HG03025 (cell line): ENCODE data around the gene C1QL1.
"Not testable (repeated sequence)": the region's sequence is repeated elsewhere in the genome, so short reads cannot be mapped to it uniquely, and the experiment has no call there.

ENCODE experiments used
- ATAC-seq: cut with Tn5 transposase; IDR thresholded peaks from one replicate; pipeline ENCODE4 v1.9.1; 2021; ENCODE audit warnings: mild to moderate bottlenecking, moderate library complexity; ENCODE audit not compliant: unreplicated experiment, low FRiP score

The C1QL1 gene

GRCh38 chr17:44966348-44967025, 1.6 kb downstream of the C1QL1 start:
- ATAC-seq = no peak

- ATAC-seq = no peak
These were observed 2.4 kb downstream of the C1QL1 start for GRCh38 chr17:44965481-44966234.

DNA sequence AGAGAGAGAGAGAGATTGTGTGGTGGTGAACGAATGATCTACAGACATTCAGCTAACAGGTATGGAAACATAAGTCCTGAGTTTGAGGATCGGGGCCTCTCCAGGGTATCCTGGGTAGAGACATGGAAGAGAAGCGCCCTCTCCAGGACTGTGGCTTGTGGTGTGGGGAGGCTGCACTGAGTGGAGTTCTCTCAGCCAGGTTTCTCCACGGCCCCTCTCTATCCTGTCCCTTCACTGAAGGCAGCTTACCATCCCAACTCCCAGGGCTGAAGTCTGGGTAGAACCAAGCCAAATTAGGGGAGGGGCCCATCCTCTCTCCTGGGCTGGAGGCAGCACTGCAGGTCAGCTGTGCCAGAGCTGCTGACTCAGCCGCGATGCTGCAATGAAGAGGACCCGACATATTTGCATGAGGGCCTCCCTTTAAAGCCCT, 6.2 kb downstream of the C1QL1 start:
- no peak for ATAC-seq

GRCh38 chr17:44960691-44961090, 7.4 kb downstream of the C1QL1 start:
- ATAC-seq = no peak

GRCh38 chr17:44959821-44960531, 8.1 kb downstream of the C1QL1 start:
- ATAC-seq = no peak

DNA sequence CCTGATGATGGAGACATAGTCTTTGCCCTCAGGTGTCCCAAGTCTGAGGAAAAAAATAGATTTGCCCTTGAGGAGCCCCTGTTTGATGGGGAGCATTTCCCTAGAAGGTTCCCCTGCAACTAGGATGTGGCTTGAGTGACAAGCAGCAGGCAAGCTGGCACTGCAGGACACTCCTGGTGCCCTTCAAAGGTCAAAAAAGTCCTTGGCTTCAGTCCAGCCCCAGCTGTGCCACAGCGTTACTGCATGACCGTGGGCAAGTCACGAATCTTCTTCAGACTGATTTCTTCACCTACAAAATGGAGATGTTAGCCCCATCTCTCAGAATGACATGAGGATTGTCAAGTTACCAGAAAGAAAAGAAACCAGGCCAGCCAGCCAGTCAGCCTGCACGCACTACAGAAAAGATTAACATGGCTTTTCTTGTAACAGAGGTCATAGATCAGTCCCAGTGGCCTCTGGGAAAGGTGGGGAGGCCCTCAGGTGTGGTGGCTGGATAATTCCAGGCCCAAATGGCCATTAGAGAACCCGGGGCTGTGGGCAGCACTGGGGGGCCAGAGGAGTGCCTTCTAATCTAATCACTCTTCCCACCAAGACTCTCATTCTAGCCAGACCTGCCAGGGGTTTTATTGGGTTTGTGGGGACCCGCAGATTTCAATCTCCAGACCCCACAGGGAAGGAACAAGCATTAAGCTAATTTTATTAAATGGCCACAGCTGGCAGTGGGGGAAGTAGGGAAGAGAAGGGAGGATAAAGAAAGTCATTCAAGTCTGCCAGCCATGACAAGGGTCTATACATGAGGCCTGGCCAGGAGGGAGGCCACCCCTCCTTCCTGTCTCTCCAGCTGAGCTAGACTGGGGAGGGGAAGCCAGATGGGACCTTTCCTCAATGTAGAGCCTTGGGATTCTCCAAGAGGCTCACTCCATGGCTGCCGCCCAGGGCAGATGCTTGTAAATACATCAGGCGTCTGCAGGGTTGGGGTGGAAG, 10.8 kb downstream of the C1QL1 start:
- no peak for ATAC-seq

DNA sequence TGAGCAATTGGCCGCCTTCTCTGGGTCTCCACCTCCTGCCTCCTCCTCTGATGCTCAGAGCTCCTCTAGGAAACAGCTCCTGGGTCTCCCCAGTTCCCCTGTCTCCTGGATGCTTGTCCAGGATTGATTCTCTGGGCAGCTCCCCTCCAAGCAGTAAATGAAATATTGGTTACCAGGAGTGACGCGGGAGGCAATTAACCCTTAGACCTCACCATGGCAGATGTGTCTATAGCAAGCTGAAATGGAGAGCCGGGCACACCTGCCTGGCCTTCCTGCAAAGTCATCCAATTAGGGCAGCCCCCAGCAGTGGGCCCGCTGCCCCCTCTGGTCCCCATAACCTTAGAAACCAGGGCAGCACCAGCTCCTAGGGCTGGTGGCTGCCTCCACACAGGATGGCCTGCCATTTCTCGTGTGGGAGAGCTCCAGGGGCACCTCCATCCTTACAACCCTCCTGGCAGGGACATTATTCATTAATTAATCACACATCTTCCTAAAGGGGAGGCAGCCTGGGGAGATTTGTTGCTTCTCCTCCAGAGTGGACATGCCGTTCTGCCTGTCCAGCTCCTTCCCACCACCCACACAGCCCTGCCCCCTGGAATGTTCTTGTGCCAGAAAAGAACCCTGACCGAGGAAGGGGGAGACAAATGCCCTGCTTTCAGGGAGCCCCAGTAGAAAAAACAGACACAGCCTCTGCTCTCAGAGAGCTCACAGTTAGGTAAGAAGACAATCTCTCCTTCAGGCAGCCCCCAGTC, 12.3 kb downstream of the C1QL1 start:
- no peak for ATAC-seq

DNA sequence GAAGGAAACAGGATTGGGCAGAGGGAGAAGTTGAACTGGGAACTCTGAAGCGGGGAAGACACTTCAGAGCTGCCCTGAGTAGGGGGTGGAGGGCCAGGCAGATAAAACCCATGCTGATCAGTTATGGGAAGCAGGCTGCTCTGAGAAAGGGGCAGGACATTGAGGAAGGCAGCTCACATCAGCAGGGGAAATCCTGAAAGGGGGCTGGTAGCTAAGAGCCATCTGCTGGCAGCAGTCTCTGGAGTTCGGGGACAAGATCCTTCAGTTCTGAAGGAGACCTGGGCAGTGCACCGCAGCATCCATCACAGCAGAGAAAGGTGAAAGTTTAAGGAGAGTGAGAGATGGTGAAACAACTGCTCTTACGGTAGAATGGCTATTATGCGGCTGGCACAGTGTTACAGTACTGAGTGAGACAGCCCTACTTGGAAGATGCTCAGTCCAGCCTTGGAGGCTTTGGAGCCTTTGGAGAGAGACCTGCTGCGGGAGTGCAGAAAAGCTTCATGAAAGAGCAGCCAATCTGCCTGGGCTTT, 15.1 kb downstream of the C1QL1 start:
- no peak for ATAC-seq

GRCh38 chr17:44948315-44948795, 19.7 kb downstream of the C1QL1 start:
- no peak for ATAC-seq

DNA sequence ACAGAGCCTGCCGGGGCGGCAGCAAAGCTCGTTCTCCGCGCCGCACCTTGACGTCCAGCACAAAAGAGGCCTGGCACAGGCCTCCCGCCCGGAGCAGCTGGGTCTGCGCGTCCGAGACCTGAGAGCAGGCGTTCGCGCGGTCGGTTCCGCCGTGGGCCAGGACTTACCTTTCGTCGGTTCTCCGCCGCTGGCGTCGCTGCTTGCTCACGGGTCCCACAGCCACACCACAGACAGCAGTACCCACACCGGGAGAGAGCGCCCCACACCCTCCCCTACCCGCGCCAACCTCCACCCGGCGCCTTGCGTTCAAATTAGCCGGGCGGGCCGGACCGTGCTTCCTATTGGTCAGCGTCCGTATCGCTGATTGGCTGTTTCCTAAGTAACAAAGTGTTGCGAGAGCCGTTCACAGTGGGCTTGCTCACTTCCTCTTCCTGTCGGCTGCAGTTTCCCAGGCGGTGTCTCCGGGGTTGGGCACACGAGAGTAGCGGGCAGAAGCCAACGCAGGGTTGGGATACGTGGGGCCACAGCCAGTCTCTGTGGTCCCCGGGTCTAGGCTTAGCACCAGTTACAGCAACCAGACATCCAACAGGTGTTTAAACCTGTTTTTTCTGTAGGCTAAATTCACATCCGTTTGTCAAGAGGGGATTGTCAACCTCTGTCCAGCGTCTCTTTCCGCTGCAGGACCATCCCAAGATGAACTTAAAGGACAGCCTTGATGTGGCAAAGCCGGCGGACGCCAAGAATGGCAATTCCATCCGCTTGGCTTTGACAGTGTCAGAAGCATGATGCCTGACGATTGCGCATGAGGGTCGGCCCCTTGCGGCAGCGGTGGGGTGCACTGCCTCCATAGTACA, 20.4 kb downstream of the C1QL1 start, which contains the start of gene KIF18B:
KIF18B (minus strand) TSS at position 313 of the 854 bp plus-strand sequence. CDS start 11,429 bp downstream, outside the sequence.
- ATAC-seq = peak; percentile 61

- ATAC-seq = not testable (repeated sequence)
These were observed 22.5 kb downstream of the C1QL1 start for GRCh38 chr17:44945652-44946051.

- no peak for ATAC-seq
These were observed 25.6 kb downstream of the C1QL1 start for GRCh38 chr17:44942456-44942855.

DNA sequence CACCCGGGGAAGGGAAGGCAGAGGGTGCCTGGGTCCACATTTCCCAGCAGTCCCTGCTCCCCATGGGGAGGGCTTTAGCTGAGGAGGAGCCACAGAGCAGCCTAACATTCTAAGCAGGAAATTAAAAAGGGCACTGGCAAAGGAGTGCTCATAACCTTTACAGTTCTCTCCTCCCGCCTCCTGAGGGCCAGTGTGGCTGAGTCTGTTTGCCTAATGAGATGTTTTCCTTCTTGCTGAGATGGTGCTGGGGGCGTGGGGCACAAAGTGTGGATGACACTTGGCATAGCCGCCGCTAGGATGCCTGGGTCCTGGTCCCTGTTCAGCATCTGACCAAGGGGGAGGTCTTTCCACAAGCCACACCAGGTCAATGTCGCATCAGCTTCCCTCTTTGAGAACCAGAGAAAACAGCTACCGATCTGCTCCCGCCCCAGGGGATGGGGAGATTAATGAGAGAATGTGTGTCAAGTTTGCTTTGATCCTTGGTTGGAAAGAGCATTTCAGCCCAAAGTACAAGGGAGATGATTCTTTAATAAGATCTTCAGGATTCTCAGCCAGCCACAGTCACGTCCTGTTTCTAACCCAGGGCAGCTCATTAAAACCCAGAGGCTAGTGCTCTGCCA, 26.3 kb downstream of the C1QL1 start:
- ATAC-seq = no peak

GRCh38 chr17:44940768-44941167, 27.3 kb downstream of the C1QL1 start:
- no peak for ATAC-seq

GRCh38 chr17:44940317-44940716, 27.8 kb downstream of the C1QL1 start:
- no peak for ATAC-seq

GRCh38 chr17:44935116-44935515, 33.0 kb downstream of the C1QL1 start:
- ATAC-seq = no peak

DNA sequence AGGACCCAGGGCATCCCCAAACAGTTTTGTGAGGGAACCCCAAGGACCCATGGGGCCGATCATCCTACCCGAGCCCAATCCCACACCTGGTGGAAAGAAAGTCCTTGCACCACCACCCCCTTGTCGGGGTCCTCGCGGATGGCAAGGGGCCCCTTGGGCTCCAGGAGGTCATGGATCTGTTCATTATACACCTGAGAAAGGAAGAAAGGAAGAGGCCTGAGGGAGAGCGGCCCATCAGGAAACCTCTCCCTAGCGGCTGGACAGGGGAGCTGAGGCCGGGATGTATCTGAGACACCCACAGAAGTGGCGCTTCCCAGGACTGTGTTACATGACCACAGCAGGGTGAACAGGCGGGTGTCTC, 33.4 kb downstream of the C1QL1 start:
- no peak for ATAC-seq
